NCI-H748 treated with DMSO at 0.1 percent for 48 hours (cell line): ENCODE measurements around the gene PJVK.
"Not testable (repeated sequence)": the region's sequence is repeated elsewhere in the genome, so short reads cannot be mapped to it uniquely, and the experiment has no call there.

Source experiments
- DNase-seq: peaks from one replicate; lab custom pipeline; 2025; lab: John Stamatoyannopoulos, UW

Gene PJVK

GRCh38 chr2:178450774-178451525 is at the start of gene PJVK, which contains the start of gene PRKRA:
PJVK (plus strand) TSS chr2:178451378; CDS start chr2:178453410, 2,032 bp downstream.
PRKRA (minus strand) TSS chr2:178451175; CDS start chr2:178451030, 145 bp downstream.
- DNase-seq: peak; percentile 91

- no peak for DNase-seq
These were observed 49.2 kb upstream of the PJVK start for GRCh38 chr2:178401994-178402437.

GRCh38 chr2:178403671-178404306 is 47.4 kb upstream of the PJVK start:
- DNase-seq: no peak

GRCh38 chr2:178404368-178404767 is 46.8 kb upstream of the PJVK start:
- peak; percentile 16 for DNase-seq

- no peak for DNase-seq
These were observed 41.9 kb upstream of the PJVK start for GRCh38 chr2:178409261-178409660.

- DNase-seq: no peak
These were observed 39.1 kb upstream of the PJVK start for GRCh38 chr2:178412047-178412446.

GRCh38 chr2:178412453-178412852 is 38.7 kb upstream of the PJVK start:
- not testable (repeated sequence) for DNase-seq

GRCh38 chr2:178413472-178414265 is 37.5 kb upstream of the PJVK start:
- DNase-seq: peak; percentile 70

- peak; percentile 97 for DNase-seq
These were observed 36.6 kb upstream of the PJVK start for GRCh38 chr2:178414266-178415247.

- no peak for DNase-seq
These were observed 35.2 kb upstream of the PJVK start for GRCh38 chr2:178415979-178416378.

- no peak for DNase-seq
These were observed 33.3 kb upstream of the PJVK start for GRCh38 chr2:178417916-178418315.

- no peak for DNase-seq
These were observed 32.8 kb upstream of the PJVK start for GRCh38 chr2:178418426-178418825.

GRCh38 chr2:178419123-178419522 is 32.1 kb upstream of the PJVK start:
- DNase-seq: peak; percentile 37

GRCh38 chr2:178420463-178420999 is 30.6 kb upstream of the PJVK start:
- no peak for DNase-seq

- no peak for DNase-seq
These were observed 29.1 kb upstream of the PJVK start for GRCh38 chr2:178422097-178422496.

- DNase-seq: not testable (repeated sequence)
These were observed 27.4 kb upstream of the PJVK start for GRCh38 chr2:178423746-178424145.

- no peak for DNase-seq
These were observed 25.8 kb upstream of the PJVK start for GRCh38 chr2:178425255-178425827.

- DNase-seq: no peak
These were observed 24.8 kb upstream of the PJVK start for GRCh38 chr2:178426388-178426787.

GRCh38 chr2:178427458-178427857 is 23.7 kb upstream of the PJVK start:
- DNase-seq: no peak

GRCh38 chr2:178428396-178428806 is 22.8 kb upstream of the PJVK start:
- DNase-seq: no peak

- no peak for DNase-seq
These were observed 21.8 kb upstream of the PJVK start for GRCh38 chr2:178429336-178429735.
